ENCODE data around the gene ZNF688. TPM values are rescaled to one million over a fixed set of nuclear protein-coding genes. Genes with fewer than 3 reads are reported as not detected.
A peak's percentile ranks its signal among the peaks of the same experiment; 100 is the strongest.

The ZNF688 gene
- total RNA-seq, 2 experiments from 2014 or later: 7.1 to 9.1 TPM

GRCh38 chr16:30585400-30586191, 14.1 kb upstream of the ZNF688 start, which contains the start of gene ZNF785:
ZNF785 (minus strand) TSS chr16:30585697; CDS start chr16:30585611, 86 bp downstream.
- ChIA-PET CTCF (interaction anchor here (0.7 to 4.8 kb wide), 7 partner anchors 11 to 176 kb away, joined by 4 to 32 read pairs (median 7); partner anchors contain the start of gene ZNF688), POLR2A (interaction anchor here (0.5 to 2.2 kb wide), 7 partner anchors 14 to 680 kb away, joined by 3 to 10 read pairs (median 6); partner anchors contain the start of genes ZNF688, ZNF689 and ZNF764)
- H3K27ac Mint-ChIP-seq: peak within 1 kb of the TSS; percentile 92
- H3K4me1 Mint-ChIP-seq: peaks cover 37% of the 10 kb centered on the region
- no peaks in the 10 kb centered on the region for H3K27me3 Mint-ChIP-seq
- intact Hi-C loops (cut with DNase I, micrococcal nuclease): loop anchor here (1.0 to 2.0 kb wide), 11 partner anchors 13 to 155 kb away; partner anchors contain the start of genes DCTPP1 (in 1 of the 2), FBRS (in 1 of the 2), PRR14 (in 1 of the 2) and ZNF689 (in 1 of the 2)
- ATAC-seq (peak; percentile 99), DNase-seq (peak; percentile 96)
- peaks cover 46% of the 10 kb centered on the region for H3K36me3 Mint-ChIP-seq (ENCODE audit: low read depth)
- no peaks in the 10 kb centered on the region for H3K9me3 Mint-ChIP-seq (ENCODE audit: low read depth)
- H3K4me3 Mint-ChIP-seq: peak within 1 kb of the TSS; percentile 87

DNA sequence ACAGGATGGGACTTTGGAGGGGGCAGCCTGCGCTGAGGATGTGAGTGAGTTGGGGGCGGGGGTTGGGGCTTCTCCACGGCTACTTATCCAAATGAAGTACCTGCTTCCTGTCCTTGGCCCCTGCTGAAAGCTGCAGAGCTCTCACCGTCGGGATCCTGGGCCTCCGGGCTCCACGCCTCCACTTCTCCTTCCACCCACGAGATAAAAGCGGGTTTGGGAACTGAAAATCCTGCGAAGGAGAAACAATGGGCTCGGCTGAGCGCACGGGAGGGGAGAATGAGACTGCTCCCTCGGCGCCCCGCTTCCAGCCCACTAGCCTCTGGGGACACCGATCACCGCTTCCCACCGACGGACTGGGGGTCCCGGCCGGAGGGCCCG, 13.5 kb upstream of the ZNF688 start:
- peak overlapping the region; percentile 87 for H3K4me3 Mint-ChIP-seq
- H3K4me1 Mint-ChIP-seq: peaks cover 37% of the 10 kb centered on the region
- DNase-seq: peak; percentile 46
- ChIA-PET CTCF (interaction anchor here (0.7 to 4.8 kb wide), 5 partner anchors 10 to 50 kb away, joined by 3 to 32 read pairs (median 7); partner anchors contain the start of gene ZNF688), POLR2A (interaction anchor here (0.6 to 2.2 kb wide), 2 partner anchors 13 to 52 kb away, joined by 9 to 10 read pairs; partner anchors contain the start of gene ZNF688)
- intact Hi-C loops (cut with DNase I, micrococcal nuclease): loop anchor here (1.0 to 2.0 kb wide), 11 partner anchors 13 to 155 kb away; partner anchors contain the start of genes DCTPP1 (in 1 of the 2), FBRS (in 1 of the 2), PRR14 (in 1 of the 2) and ZNF689 (in 1 of the 2)
- H3K9me3 Mint-ChIP-seq (ENCODE audit: low read depth): no peaks in the 10 kb centered on the region
- H3K27ac Mint-ChIP-seq: peak overlapping the region; percentile 91
- peak; percentile 10 for ATAC-seq
- H3K27me3 Mint-ChIP-seq: no peaks in the 10 kb centered on the region
- H3K36me3 Mint-ChIP-seq (ENCODE audit: low read depth): peaks cover 48% of the 10 kb centered on the region

DNA sequence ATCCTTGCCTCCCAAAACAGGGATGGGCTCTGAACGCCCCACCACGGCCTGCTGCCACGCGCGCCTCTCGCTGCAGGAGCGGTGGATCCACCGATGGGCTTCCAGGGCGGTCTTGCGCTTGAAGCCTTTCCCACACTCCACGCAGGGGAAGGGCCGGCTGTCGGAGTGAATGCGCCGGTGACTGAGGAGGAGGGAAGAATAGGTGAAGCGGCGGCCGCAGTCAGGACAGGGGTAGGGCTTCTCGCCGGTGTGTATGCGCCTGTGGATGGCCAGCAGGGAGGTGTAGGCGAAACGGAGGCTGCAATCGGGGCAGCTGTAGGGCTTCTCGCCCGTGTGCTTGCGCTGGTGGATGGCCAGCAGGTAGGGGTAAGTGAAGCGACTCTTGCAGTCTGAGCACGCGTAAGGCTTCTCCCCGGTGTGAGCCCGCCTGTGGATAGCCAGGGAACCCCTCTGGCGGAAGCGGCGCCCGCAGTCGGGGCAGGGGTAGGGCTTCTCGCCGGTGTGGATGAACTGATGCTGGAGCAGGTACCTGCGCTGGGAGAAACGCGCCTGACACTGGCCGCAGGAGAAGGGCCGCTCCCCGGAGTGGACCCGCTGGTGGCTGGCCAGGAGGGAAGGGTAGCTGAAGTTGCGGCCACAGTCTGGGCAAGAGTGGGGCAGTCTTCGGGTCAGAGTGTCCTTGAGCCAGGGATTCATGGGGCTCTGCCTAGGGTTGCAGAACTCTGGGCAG, 11.3 kb upstream of the ZNF688 start:
- ChIA-PET POLR2A (no interaction called here), CTCF (interaction anchor here (0.6 to 4.8 kb wide), 4 partner anchors 15 to 153 kb away, joined by 3 to 32 read pairs (median 4); partner anchors contain the start of gene DCTPP1)
- peaks cover 48% of the 10 kb centered on the region for H3K36me3 Mint-ChIP-seq (ENCODE audit: low read depth)
- H3K27ac Mint-ChIP-seq: no peak overlapping the region
- H3K4me1 Mint-ChIP-seq: peaks cover 35% of the 10 kb centered on the region
- H3K9me3 Mint-ChIP-seq (ENCODE audit: low read depth): no peaks in the 10 kb centered on the region
- no peak overlapping the region for H3K4me3 Mint-ChIP-seq
- intact Hi-C loops (cut with DNase I, micrococcal nuclease): no loop called here
- no peaks in the 10 kb centered on the region for H3K27me3 Mint-ChIP-seq
- no peak for DNase-seq
- no peak for ATAC-seq

DNA sequence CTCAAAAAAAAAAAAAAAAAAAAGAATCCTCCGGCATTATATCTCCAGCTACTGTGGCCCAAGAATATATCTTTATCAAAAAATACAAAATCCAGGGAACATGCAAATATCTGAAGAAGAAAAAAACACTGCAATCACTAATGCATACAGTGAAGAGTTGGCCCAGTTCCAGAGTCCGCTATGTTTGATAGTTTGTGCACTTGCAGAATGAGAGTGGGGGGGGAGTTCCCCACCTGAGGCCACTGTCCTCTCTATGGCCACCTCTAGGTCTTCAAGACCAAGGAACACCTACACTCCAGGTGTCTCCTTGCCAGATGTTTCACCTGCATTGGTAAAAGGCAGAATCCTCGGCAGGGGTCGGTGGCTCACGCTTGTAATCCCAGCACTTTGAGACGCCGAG, 9.9 kb upstream of the ZNF688 start:
- Mint-ChIP-seq H3K27ac (no peak overlapping the region), H3K9me3 (ENCODE audit: low read depth) (no peaks in the 10 kb centered on the region), H3K27me3 (no peaks in the 10 kb centered on the region), H3K4me3 (no peak overlapping the region), H3K36me3 (ENCODE audit: low read depth) (peaks cover 39% of the 10 kb centered on the region), H3K4me1 (peaks cover 25% of the 10 kb centered on the region)
- no peak for ATAC-seq
- POLR2A ChIA-PET: interaction anchor here (0.7 to 1.3 kb wide), 3 partner anchors 9 to 46 kb away, joined by 3 read pairs; no protein-coding TSS in a partner anchor
- intact Hi-C loops (cut with DNase I, micrococcal nuclease): no loop called here
- no peak for DNase-seq
- CTCF ChIA-PET: interaction anchor here (1.0 to 1.1 kb wide), 2 partner anchors 23 to 151 kb away, joined by 4 read pairs; partner anchors contain the start of genes DCTPP1 and ZNF764

- no peak for DNase-seq
- CTCF ChIA-PET: interaction anchor here (0.5 to 2.0 kb wide), 2 partner anchors 11 to 136 kb away, joined by 3 to 8 read pairs; partner anchors contain the start of gene ZNF785
- H3K4me3 Mint-ChIP-seq: no peak overlapping the region
- no peak overlapping the region for H3K27ac Mint-ChIP-seq
- no peaks in the 10 kb centered on the region for H3K9me3 Mint-ChIP-seq (ENCODE audit: low read depth)
- peaks cover 35% of the 10 kb centered on the region for H3K4me1 Mint-ChIP-seq
- no peak for ATAC-seq
- POLR2A ChIA-PET: no interaction called here
- peaks cover 15% of the 10 kb centered on the region for H3K36me3 Mint-ChIP-seq (ENCODE audit: low read depth)
- no peaks in the 10 kb centered on the region for H3K27me3 Mint-ChIP-seq
- intact Hi-C loops (cut with DNase I, micrococcal nuclease): no loop called here
Measured at GRCh38 chr16:30574678-30575077, 3.2 kb upstream of the ZNF688 start.

DNA sequence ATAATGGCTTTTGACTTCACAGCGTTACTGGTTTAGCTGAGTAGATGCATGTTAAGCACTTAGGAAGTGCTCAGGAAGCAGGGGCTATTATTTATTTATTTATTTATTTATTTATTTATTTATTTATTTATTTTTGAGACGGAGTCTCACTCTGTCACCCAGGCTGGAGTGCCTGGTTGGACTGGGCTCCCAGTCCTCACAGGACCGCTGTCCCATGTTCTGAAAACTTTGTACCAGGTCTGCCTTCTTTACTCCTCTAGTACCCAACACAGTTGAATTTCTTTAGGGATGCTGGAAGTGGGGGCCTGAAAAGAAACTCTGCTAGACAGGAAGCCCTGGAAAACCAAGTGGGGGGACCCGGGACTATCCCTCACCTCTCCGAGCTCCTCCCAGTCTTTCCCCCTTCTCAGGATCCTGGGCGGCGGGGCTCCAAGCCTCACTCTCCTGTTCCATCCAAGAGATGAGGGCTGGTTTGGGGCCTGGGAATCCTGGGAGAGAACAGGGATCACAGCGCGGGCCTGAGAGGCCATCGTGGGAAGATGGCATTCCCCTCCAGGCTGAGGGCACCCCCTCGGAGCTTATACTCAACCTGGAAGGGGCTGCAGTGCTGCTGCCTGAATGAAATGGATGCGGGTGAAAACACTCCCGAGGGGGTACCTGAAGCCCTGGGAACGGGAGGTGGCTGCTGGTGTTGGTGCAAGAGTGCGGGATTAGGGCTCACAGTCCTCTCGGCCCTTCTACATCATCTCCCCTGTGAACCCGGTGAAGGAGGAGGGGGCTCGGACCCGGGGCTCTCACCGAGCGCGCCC, 674 bp downstream of the ZNF688 start:
- CTCF ChIA-PET: interaction anchor here (1.1 to 1.6 kb wide), 4 partner anchors 15 to 44 kb away, joined by 3 to 7 read pairs (median 3); partner anchors contain the start of gene ZNF785
- H3K4me3 Mint-ChIP-seq: peak overlapping the region; percentile 87
- no peaks in the 10 kb centered on the region for H3K27me3 Mint-ChIP-seq
- H3K4me1 Mint-ChIP-seq: peaks cover 63% of the 10 kb centered on the region
- POLR2A ChIA-PET: interaction anchor here (1.2 to 2.2 kb wide), 4 partner anchors 13 to 141 kb away, joined by 5 to 21 read pairs (median 9); partner anchors contain the start of genes DCTPP1, ZNF747 and ZNF764
- H3K27ac Mint-ChIP-seq: peak overlapping the region; percentile 93
- H3K9me3 Mint-ChIP-seq (ENCODE audit: low read depth): no peaks in the 10 kb centered on the region
- DNase-seq (peak; percentile 34), ATAC-seq (no peak)
- peaks cover 8% of the 10 kb centered on the region for H3K36me3 Mint-ChIP-seq (ENCODE audit: low read depth)
- intact Hi-C loops (cut with DNase I, micrococcal nuclease): loop anchor here (1.0 kb wide), 2 partner anchors 13 to 36 kb away; partner anchors contain the start of gene ZNF764 (in 1 of the 2)

DNA sequence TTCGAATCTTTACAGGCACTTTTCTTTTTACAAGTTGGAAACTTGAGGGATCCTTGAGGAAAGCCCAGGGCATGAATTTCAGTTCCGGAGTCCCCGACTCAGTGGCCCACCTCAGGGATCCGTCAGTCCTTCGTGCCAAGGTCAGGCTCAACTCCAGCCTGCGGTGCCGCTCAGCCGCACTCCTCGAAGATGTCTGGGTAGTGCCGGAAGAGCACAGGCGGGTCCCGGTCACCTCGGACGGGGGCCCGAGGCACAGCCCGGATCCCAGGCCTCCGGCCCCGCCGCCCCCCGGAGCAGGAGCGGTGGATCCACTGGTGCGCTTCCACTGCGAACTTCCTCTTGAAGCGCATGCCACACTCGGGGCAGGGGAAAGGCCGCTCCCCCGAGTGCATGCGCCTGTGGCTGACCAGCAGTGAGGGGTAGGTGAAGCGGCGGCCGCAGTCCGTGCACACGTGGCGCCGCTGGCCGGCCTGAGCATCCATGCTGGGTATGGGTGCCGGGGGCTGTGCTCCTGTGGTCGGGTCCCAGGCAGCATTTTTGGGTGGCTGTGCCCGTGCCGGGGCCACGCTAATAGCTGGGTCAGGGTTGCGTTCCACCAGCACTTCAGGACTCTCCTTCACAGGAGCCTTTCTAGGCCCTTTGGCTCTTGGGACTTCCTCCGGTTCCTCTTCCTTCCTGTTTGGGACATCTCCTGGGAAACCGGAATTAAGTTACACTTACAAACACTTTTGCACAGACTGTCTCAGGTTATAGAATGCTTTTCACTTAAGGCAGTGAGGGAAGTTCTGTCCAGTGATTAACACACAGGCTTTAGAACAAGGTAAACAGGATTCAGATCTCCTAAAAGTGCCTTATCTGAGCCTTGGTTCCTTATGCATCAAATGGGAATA, 1.5 kb downstream of the ZNF688 start:
- H3K27ac Mint-ChIP-seq: no peak overlapping the region
- peaks cover 8% of the 10 kb centered on the region for H3K36me3 Mint-ChIP-seq (ENCODE audit: low read depth)
- no peaks in the 10 kb centered on the region for H3K9me3 Mint-ChIP-seq (ENCODE audit: low read depth)
- no peak overlapping the region for H3K4me3 Mint-ChIP-seq
- peaks cover 54% of the 10 kb centered on the region for H3K4me1 Mint-ChIP-seq
- CTCF ChIA-PET: interaction anchor here (1.1 to 1.2 kb wide), 2 partner anchors 34 to 43 kb away, joined by 3 read pairs; no protein-coding TSS in a partner anchor
- ATAC-seq: no peak
- DNase-seq: no peak
- intact Hi-C loops (cut with DNase I, micrococcal nuclease): loop anchor here in 1 of 2 experiments (5.0 kb wide), 2 partner anchors 87 to 98 kb away; partner anchors contain the start of genes FBRS and ITGAL
- POLR2A ChIA-PET: interaction anchor here (1.2 kb wide), 1 partner anchor 140 kb away, joined by 5 read pairs; the partner anchor contains the start of gene DCTPP1
- H3K27me3 Mint-ChIP-seq: no peaks in the 10 kb centered on the region

DNA sequence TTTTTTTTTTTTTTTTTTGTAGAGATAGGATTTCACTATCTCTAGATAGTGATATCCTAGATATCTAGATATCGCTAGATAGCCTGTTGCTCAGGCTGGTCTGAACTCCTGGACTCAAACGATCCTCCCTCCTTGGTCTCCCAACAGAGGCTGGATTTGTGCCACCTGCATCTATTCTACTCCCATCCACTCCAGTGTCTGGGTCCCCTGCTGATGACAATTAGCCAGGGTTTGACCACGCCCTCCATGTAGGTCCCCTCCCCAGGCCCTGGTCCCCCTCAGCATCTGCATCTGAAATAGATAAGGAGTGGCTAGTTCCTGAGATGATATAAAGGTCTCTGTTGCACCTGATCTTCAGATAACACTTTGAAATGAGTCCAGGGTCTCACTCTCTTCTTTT, 2.2 kb downstream of the ZNF688 start:
- Mint-ChIP-seq H3K27me3 (no peaks in the 10 kb centered on the region), H3K9me3 (ENCODE audit: low read depth) (no peaks in the 10 kb centered on the region), H3K4me1 (peaks cover 50% of the 10 kb centered on the region), H3K27ac (peak overlapping the region; percentile 60), H3K4me3 (no peak overlapping the region), H3K36me3 (ENCODE audit: low read depth) (peaks cover 5% of the 10 kb centered on the region)
- ATAC-seq (no peak), DNase-seq (no peak)
- ChIA-PET CTCF (no interaction called here), POLR2A (interaction anchor here (1.2 kb wide), 1 partner anchor 97 kb away, joined by 4 read pairs; the partner anchor contains the start of gene ITGAL)
- intact Hi-C loops (cut with DNase I, micrococcal nuclease): loop anchor here in 1 of 2 experiments (5.0 kb wide), 2 partner anchors 88 to 97 kb away; partner anchors contain the start of genes FBRS and ITGAL

DNA sequence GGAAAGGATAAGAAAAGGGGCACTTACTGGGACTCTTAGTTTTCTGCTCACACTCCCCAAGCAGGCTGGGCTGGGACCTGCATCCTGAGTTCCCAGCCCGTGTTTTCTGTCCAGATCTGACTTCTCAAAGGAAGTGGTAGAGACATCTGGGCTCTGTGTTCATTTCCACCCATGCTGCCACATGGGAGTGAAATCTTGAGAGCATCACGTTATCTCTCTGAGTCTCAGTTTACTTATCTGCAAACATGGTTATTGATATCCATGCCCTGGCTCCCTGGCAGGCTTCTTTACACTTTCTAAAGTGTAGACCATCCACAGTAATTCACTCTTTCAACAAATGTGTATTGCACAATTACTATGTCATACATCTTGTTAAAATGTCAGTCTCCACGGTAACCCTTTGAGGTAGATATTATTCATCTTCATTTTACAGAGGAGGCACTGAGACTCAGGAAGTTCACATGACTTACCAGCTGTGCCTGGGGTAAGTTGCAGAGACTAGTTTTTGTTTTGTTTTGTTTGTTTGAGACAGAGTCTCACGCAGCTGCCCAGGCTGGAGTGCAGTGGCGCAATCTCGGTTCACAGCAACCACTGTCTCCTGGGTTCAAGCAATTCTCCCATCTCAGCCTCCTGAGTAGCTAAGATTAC, 3.4 kb downstream of the ZNF688 start:
- no peaks in the 10 kb centered on the region for H3K27me3 Mint-ChIP-seq
- no peaks in the 10 kb centered on the region for H3K9me3 Mint-ChIP-seq (ENCODE audit: low read depth)
- intact Hi-C loops (cut with DNase I, micrococcal nuclease): loop anchor here (1.0 to 5.0 kb wide), 5 partner anchors 10 to 97 kb away; partner anchors contain the start of genes ZNF764 (in 2 of the 2), FBRS (in 1 of the 2) and ITGAL (in 1 of the 2)
- ChIA-PET POLR2A (interaction anchor here (0.7 to 1.2 kb wide), 4 partner anchors 10 to 96 kb away, joined by 3 to 6 read pairs (median 5); partner anchors contain the start of genes ITGAL, ZNF689, ZNF747 and ZNF764), CTCF (interaction anchor here (0.6 to 0.8 kb wide), 4 partner anchors 32 to 138 kb away, joined by 3 read pairs; partner anchors contain the start of genes DCTPP1 and ITGAL)
- H3K4me3 Mint-ChIP-seq: peak overlapping the region; percentile 63
- peak overlapping the region; percentile 98 for H3K27ac Mint-ChIP-seq
- peak; percentile 52 for ATAC-seq
- peak; percentile 74 for DNase-seq
- H3K4me1 Mint-ChIP-seq: peaks cover 45% of the 10 kb centered on the region
- H3K36me3 Mint-ChIP-seq (ENCODE audit: low read depth): peaks cover 4% of the 10 kb centered on the region

Data from activated CD4-positive, alpha-beta T cell treated with anti-CD3 and anti-CD28 coated beads for 36 hours (primary cell).